GM12891 (cell line): ENCODE results near the gene SPIRE1.

Experiments
- PAX5 ChIP-seq: IDR thresholded peaks from 2 replicates; pipeline ENCODE4 v1.6.1; 2011; ENCODE audit warnings: low read length, moderate library complexity, mild to moderate bottlenecking; ENCODE audit not compliant: insufficient read depth, severe bottlenecking
- POLR2A ChIP-seq: IDR thresholded peaks from 2 replicates; pipeline ENCODE4 v1.6.1; 2011; ENCODE audit warnings: low read depth, low read length, control low read depth
- POLR2AphosphoS5 ChIP-seq: IDR thresholded peaks from 2 replicates; pipeline ENCODE4 v1.6.1; 2011; ENCODE audit warnings: low read depth, low read length, control low read depth
- POU2F2 ChIP-seq: IDR thresholded peaks from 2 replicates; pipeline ENCODE4 v1.6.1; 2011; ENCODE audit warnings: low read depth, mild to moderate bottlenecking, control low read depth, low read length, moderate library complexity
- SPI1 ChIP-seq: IDR thresholded peaks from 2 replicates; pipeline ENCODE4 v1.6.1; 2011; ENCODE audit warnings: low read depth, low read length, control low read depth
- TAF1 ChIP-seq: IDR thresholded peaks from 2 replicates; pipeline ENCODE4 v1.6.1; 2011; ENCODE audit warnings: low read depth, low read length, control low read depth

- TF ChIP-seq TAF1, result no peak
- TF ChIP-seq POLR2AphosphoS5, result no peak
- TF ChIP-seq POLR2A, result 0 out of 2 replicates have a peak, but pooled peaks have one; percentile 27
- TF ChIP-seq SPI1, result no peak
- peak; percentile 42; the same call in 1 of the 2 replicates for TF ChIP-seq POU2F2
- TF ChIP-seq PAX5, result no peak
These were observed 237.0 kb downstream of the SPIRE1 start for GRCh38 chr18:12420821-12421421.
